ENCODE results near the gene ANKRD13B. TPM values are rescaled to one million over a fixed set of nuclear protein-coding genes. Genes with fewer than 3 reads are reported as not detected.

The ANKRD13B gene
- total RNA-seq, 1 experiment from 2014 or later = 17.9 TPM

DNA sequence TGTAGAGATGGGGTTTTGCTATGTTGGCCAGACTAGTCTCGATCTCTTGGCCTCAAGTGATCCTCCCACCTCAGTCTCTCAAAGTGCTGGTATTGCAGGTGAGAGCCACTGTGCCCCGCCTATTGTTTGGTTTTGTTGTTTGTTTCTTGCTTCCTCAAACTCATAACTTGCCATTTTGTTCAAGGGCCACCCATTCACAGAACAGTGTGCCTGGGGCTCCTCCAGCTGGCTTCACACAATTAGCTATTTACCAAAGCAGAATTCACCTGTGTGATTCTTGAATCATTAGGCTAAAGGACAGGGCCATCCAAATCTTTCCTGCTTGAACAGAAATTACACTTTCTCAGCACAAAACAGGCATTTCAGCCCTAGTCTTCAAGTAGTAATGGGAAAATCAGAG lies 33.3 kb upstream of the ANKRD13B start:
- H3K9me3 Mint-ChIP-seq (ENCODE audit: unreplicated experiment) = no peaks in the 10 kb centered on the region
- no TSS peak for BruUV-seq (replicated peaks)
- no peaks in the 10 kb centered on the region for H3K36me3 Mint-ChIP-seq (ENCODE audit: insufficient read depth, unreplicated experiment)
- TF ChIP-seq, protein P1, sequence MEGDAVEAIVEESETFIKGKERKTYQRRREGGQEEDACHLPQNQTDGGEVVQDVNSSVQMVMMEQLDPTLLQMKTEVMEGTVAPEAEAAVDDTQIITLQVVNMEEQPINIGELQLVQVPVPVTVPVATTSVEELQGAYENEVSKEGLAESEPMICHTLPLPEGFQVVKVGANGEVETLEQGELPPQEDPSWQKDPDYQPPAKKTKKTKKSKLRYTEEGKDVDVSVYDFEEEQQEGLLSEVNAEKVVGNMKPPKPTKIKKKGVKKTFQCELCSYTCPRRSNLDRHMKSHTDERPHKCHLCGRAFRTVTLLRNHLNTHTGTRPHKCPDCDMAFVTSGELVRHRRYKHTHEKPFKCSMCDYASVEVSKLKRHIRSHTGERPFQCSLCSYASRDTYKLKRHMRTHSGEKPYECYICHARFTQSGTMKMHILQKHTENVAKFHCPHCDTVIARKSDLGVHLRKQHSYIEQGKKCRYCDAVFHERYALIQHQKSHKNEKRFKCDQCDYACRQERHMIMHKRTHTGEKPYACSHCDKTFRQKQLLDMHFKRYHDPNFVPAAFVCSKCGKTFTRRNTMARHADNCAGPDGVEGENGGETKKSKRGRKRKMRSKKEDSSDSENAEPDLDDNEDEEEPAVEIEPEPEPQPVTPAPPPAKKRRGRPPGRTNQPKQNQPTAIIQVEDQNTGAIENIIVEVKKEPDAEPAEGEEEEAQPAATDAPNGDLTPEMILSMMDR (IDR thresholded peaks at IDR 0.05; ENCODE audit: unreplicated experiment) = no peak
- CTCF ChIA-PET = interaction anchor here (0.6 to 1.1 kb wide), 3 partner anchors 66 to 377 kb away, joined by 3 to 6 read pairs (median 3); no protein-coding TSS in a partner anchor
- no peaks in the 10 kb centered on the region for H3K4me1 Mint-ChIP-seq (ENCODE audit: insufficient read depth, unreplicated experiment)
- DNase-seq (ENCODE audit: unreplicated experiment) = no peak
- H3K27ac Mint-ChIP-seq (ENCODE audit: low read depth, unreplicated experiment) = no peak overlapping the region
- POLR2A ChIA-PET = interaction anchor here (0.6 kb wide), 1 partner anchor 173 kb away, joined by 3 read pairs; no protein-coding TSS in a partner anchor
- intact Hi-C loops (cut with micrococcal nuclease) = no loop called here
- H3K27me3 Mint-ChIP-seq (ENCODE audit: insufficient read depth, unreplicated experiment) = no peaks in the 10 kb centered on the region
- no peak overlapping the region for H3K4me3 Mint-ChIP-seq (ENCODE audit: unreplicated experiment)

DNA sequence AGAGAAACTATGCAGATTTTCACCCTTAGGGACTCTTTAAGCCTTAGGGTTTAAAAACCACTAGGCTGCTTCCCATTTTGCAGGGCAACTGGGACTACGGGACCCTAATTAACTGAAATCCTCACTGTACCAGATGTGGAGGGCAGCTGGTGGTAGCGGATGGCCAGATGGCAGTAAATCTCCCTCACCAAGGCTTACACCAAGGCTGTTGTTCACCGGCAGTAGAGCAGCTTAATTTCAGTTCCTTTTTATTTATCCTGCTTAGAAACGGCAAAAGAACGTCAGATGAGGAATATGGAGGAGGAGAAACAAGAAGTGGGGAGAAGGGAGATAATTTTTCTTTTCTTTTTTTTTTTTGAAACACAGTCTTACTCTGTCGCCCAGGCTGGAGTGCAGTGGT lies 32.6 kb upstream of the ANKRD13B start:
- intact Hi-C loops (cut with micrococcal nuclease) = no loop called here

DNA sequence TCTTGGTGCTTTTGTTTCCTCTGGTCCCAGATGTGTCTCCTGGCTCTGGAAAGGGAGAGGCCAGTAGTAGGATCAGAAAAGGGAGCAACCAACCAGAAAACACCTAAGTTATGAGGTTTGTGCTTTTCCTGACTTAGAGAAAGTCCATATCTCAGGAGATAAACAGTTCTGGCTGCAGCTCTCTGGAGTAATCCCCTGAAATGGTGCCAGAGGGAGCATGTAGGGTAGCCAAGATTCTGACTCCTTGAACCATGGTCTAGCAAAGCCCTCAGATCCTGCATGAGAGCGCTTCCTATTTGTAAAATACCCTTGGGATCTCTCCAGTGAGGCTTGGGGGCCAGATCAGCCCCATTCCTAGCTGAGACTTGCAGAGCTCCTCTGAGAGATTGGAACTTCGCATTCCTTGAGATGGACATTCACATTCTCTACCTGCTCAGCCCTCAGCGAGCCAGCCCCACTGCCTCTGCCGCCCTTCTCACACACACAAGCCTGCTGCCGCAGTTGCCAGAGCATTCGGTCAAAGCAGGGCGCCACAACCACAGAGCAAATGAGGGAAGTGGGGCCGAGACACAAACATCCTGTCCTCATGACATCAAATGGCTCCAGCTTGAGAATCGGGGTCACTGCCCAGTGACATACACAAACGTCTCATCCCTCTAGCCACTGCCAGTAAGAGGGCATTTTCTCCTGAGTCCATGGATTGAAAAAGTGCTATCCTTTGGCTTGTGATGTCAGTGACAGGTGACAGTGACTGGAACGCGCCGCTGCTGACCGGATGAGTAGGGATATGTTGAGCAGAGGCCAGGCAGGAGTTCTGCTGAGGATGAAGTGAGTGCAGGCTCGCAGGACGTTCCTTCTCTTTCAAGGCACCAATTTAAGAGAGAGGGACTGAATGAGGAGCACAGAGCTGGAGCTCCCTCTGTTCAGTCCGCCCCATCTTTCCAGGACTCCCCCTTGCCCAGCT lies 31.1 kb upstream of the ANKRD13B start:
- CTCF ChIA-PET = interaction anchor here (0.6 to 1.0 kb wide), 5 partner anchors 19 to 198 kb away, joined by 3 to 6 read pairs (median 4); no protein-coding TSS in a partner anchor
- Mint-ChIP-seq H3K4me3 (ENCODE audit: unreplicated experiment) (no peak overlapping the region), H3K27ac (ENCODE audit: low read depth, unreplicated experiment) (no peak overlapping the region), H3K4me1 (ENCODE audit: insufficient read depth, unreplicated experiment) (no peaks in the 10 kb centered on the region), H3K36me3 (ENCODE audit: insufficient read depth, unreplicated experiment) (no peaks in the 10 kb centered on the region), H3K9me3 (ENCODE audit: unreplicated experiment) (no peaks in the 10 kb centered on the region), H3K27me3 (ENCODE audit: insufficient read depth, unreplicated experiment) (no peaks in the 10 kb centered on the region)
- TF ChIP-seq, protein P1 (IDR thresholded peaks at IDR 0.05; ENCODE audit: unreplicated experiment) = no peak
- no TSS peak for BruUV-seq (replicated peaks)
- no peak for DNase-seq (ENCODE audit: unreplicated experiment)
- POLR2A ChIA-PET = no interaction called here
- intact Hi-C loops (cut with micrococcal nuclease) = no loop called here

More for the DNA sequence above, 32.6 kb upstream of the ANKRD13B start:
- ChIA-PET CTCF (interaction anchor here (0.6 to 1.1 kb wide), 2 partner anchors 65 to 189 kb away, joined by 3 to 6 read pairs; no protein-coding TSS in a partner anchor), POLR2A (interaction anchor here (0.6 kb wide), 1 partner anchor 174 kb away, joined by 3 read pairs; no protein-coding TSS in a partner anchor)
- TF ChIP-seq, protein P1 (IDR thresholded peaks at IDR 0.05; ENCODE audit: unreplicated experiment) = no peak
- H3K9me3 Mint-ChIP-seq (ENCODE audit: unreplicated experiment) = no peaks in the 10 kb centered on the region
- H3K36me3 Mint-ChIP-seq (ENCODE audit: insufficient read depth, unreplicated experiment) = no peaks in the 10 kb centered on the region
- no peak overlapping the region for H3K4me3 Mint-ChIP-seq (ENCODE audit: unreplicated experiment)
- H3K27me3 Mint-ChIP-seq (ENCODE audit: insufficient read depth, unreplicated experiment) = no peaks in the 10 kb centered on the region
- BruUV-seq (replicated peaks) = no TSS peak
- H3K27ac Mint-ChIP-seq (ENCODE audit: low read depth, unreplicated experiment) = no peak overlapping the region
- H3K4me1 Mint-ChIP-seq (ENCODE audit: insufficient read depth, unreplicated experiment) = no peaks in the 10 kb centered on the region
- no peak for DNase-seq (ENCODE audit: unreplicated experiment)

DNA sequence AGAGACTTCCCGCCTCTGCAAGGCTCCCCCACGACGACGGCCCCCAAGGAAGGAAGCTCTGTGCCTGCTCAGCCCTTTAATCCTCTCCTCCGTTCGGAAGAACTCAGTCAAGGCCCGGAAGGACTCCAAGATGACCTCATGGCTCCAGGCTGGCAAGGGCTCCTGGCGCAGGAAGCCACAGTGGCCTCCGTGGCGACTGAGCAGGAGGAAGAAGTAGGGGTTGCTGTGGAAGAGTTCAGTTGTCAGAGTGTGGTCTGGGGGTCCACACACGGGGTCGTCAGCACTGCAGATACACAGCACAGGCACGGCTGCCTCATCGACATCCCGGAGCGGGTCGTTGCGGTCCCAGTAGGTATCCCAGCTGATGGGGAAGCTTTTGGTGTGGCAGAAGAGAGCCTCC lies 30.3 kb upstream of the ANKRD13B start:
- CTCF ChIA-PET = interaction anchor here (0.7 to 1.0 kb wide), 2 partner anchors 14 to 19 kb away, joined by 3 to 6 read pairs; no protein-coding TSS in a partner anchor
- intact Hi-C loops (cut with micrococcal nuclease) = no loop called here
- Mint-ChIP-seq H3K27ac (ENCODE audit: low read depth, unreplicated experiment) (no peak overlapping the region), H3K4me3 (ENCODE audit: unreplicated experiment) (no peak overlapping the region), H3K36me3 (ENCODE audit: insufficient read depth, unreplicated experiment) (no peaks in the 10 kb centered on the region), H3K27me3 (ENCODE audit: insufficient read depth, unreplicated experiment) (no peaks in the 10 kb centered on the region), H3K9me3 (ENCODE audit: unreplicated experiment) (no peaks in the 10 kb centered on the region), H3K4me1 (ENCODE audit: insufficient read depth, unreplicated experiment) (no peaks in the 10 kb centered on the region)
- TF ChIP-seq, protein P1 (IDR thresholded peaks at IDR 0.05; ENCODE audit: unreplicated experiment) = no peak
- no TSS peak for BruUV-seq (replicated peaks)
- POLR2A ChIA-PET = no interaction called here
- no peak for DNase-seq (ENCODE audit: unreplicated experiment)

Measured in MCF 10A (cell line).